HG02840 (cell line): ENCODE results near the gene EIPR1.

ENCODE experiments used
- ATAC-seq: cut with Tn5 transposase; IDR thresholded peaks from one replicate; pipeline ENCODE4 v1.9.1; 2021; ENCODE audit warnings: mild to moderate bottlenecking, moderate library complexity, moderate number of reproducible peaks; ENCODE audit not compliant: unreplicated experiment, low FRiP score

Gene EIPR1

DNA sequence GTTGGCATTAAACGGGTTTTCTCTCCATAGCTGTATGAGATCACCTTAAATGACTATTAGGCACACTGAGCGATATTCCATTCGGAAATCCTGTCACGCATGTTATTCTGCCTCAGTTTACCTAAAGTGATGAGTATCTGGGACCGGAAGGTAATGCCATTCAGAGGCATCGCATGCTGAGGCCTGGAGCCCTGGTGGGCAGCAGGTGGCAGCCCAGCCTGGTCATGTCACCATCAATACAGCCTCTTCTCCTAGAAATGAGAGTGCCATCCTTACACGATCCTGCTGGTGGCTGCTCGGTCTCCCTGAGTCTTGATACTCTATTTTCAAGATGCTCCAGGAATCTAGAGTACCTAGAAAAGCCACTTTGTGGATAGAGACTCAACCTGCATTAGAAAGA, 119.8 kb downstream of the EIPR1 start:
- no peak for ATAC-seq

GRCh38 chr2:3257166-3257565, 120.5 kb downstream of the EIPR1 start:
- no peak for ATAC-seq

DNA sequence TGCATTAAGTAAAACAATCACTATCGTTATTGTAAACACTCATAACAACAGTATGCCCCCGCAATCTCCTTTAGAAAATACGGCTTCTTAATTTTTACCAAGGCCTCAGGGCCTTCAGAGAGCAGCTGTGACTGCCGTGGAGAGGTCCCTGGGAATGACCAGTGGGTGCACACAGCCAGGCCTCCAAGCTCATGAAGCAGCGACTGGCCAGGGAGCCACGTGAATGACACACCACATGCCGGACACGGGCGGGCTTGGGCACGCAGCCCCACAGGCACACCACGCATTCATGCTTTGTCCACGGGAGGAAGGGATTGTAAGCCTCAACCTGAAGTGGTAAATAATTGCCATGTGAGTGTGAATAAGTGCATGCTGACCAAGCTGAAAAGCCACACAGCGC, 121.0 kb downstream of the EIPR1 start:
- ATAC-seq = no peak

- ATAC-seq = no peak
These were observed 121.5 kb downstream of the EIPR1 start for GRCh38 chr2:3256157-3256556.

- ATAC-seq = peak; percentile 69
These were observed 123.1 kb downstream of the EIPR1 start for GRCh38 chr2:3254442-3254941.

DNA sequence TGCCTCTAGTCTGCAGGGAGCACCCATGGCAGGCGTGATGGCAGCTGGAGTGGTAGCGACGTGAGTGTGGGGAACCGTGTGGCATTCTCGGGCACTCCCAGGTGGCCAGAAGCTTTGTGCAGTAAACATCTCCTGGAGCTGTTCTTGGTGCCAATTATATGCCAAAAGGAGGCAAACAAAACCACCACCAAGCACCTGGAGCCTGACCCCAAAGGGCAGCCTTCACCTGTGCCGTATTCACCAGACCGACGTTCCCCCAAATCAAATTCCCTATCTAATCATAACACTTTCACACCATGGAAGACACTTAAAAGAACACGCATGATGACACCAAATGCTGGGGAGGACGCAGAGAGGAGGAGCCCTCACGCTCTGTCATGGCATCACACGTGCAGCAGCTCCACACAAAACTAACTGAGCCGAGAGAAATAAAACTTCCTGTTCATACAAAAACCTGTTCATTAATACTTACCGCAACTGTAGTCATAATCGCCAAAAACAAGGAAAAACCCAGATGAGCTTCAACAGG, 123.6 kb downstream of the EIPR1 start:
- peak; percentile 46 for ATAC-seq

GRCh38 chr2:3251946-3252345, 125.7 kb downstream of the EIPR1 start:
- ATAC-seq = no peak

GRCh38 chr2:3249476-3249962, 128.1 kb downstream of the EIPR1 start:
- no peak for ATAC-seq

GRCh38 chr2:3248754-3249475, 128.7 kb downstream of the EIPR1 start:
- ATAC-seq = no peak

DNA sequence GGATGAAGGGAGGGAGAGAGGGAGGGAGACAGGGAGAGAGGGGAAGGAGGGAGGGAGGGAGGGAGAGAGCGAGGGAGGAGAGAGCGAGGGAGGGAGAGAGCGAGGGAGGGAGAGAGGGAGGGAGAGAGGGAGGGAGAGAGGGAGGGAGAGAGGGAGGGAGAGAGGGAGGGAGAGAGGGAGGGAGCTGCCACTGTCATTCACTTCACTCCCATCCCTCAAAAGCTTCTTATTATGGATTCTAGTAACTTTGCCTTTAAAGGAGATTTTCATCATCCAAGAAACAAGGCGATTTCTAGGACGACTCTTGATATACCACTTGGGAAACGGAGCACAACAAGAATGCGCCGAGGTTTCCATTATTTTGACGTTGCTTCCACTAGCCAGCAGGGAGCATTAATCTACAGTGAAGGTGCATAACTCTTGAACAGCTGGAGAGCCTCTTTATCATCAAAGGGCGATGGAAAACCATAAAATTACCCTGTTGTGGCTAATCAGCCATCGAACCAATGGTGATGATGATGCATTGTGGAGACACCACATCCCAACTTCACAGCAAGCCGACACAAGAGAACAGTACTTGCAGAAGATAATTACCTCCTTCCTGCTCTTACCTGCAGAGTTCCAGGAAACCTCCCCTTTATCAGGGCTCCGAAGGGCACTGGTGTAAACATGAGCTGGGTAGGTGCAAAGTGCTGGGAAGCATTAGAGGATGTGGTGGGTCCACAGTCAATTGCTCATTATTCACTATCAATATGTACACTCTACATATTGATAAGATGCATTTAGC, 130.5 kb downstream of the EIPR1 start:
- no peak for ATAC-seq

DNA sequence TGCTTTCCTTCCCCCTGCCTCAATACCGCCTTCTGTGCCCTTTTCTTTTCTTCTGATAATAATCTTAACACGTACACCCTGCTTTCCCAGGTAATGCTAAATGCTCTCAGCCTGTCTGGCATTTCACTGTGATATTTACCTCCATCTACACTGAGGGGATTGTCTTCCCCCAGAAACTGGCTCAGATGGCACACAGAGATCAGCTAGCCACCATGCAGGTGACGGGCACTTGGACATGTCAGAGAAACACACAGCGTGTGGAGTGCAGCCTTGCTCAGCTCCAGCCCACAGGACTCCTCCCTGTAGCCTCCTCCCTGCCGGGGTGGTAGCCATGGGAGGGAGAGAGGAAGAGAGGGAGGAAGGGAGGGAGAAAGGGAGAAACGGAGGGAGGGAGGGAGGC, 131.2 kb downstream of the EIPR1 start:
- ATAC-seq = no peak

- no peak for ATAC-seq
These were observed 133.1 kb downstream of the EIPR1 start for GRCh38 chr2:3244486-3244885.

DNA sequence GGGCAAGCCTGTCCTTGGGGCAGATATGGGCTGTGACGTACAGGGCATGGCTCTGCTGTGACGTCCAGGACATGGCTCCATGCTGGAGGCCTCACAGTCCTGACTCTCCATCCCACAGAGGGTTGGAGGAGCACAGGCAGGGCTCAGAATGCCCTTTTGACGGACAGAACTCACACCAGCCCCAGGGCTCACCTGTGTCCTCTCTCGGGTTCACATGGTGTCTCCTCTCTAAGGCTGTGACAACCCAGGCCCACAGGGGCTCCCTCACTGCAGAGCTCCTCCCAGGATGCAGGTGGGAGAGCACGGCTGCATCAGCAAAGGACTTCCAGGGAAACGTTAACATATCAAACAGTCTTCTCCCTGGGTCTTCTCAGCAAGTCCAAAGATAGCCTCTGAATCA, 133.8 kb downstream of the EIPR1 start:
- no peak for ATAC-seq

GRCh38 chr2:3242747-3243369, 134.8 kb downstream of the EIPR1 start:
- ATAC-seq = peak; percentile 73

DNA sequence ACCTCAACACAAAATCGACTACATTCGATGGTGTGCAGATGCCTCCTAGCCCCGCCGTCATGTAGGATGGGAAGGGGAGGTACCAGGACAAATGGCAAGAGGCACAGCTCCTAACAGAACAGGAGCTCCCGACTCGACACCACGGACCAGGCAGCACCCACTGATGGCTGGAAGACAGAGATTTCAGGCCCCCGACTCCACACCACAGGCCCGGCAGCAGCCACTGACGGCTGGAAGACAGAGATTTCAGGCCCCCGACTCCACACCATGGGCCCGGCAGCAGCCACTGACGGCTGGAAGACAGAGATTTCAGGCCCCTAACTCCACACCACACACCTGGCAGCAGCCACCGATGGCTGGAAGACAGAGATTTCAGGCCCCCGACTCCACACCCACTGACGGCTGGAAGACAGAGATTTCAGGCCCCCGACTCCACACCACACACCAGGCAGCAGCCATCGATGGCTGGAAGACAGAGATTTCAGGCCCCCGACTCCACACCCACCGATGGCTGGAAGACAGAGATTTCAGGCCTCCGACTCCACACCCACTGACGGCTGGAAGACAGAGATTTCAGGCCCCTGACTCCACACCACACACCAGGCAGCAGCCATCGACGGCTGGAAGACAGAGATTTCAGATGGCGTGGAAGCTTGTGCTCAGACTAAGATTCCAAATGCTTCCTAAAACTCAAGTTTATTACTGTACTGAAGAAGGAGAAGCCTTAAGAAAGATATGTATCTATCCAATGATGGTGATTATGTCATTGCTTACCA, 135.5 kb downstream of the EIPR1 start:
- peak; percentile 2 for ATAC-seq

DNA sequence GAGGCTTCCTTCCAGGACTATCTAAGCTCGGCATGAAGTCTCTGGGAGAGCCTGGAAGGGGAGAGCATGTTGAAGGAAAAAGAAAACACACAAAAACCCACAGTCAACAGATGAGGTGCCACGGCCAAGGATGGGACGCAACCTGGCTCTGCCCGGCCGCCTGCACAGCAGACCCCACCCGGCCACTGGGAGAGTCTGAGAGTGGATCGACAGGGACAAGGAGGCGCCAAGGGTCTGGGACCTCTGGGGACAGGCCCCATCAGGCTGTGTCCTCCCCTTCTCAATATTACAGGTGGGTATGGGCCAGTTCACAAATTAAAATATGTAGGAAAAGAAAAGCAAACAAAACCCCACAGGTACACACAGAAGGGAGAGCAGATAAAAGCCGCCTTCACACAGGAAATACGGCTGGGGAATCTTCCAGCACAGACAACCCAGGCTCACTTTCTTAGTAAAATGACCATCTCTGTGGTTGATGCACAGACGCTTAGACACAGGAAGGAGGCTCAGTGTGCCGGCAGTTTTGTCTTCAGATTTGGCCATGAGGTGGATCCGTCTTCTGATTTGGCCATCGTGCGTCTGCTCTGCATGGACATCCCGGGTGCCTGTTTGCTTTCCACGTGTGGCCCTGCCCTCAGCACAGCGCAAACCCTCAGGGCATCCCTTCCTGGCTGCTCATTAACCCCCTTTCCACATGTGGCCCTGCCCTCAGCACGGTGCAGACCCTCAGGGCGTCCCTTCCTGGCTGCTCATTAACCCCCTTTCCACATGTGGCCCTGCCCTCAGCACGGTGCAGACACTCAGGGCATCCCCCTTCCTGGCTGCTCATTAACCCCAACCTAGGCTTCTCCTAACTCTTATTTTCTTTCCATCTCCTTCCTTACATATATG, 138.4 kb downstream of the EIPR1 start:
- ATAC-seq = peak; percentile 51

DNA sequence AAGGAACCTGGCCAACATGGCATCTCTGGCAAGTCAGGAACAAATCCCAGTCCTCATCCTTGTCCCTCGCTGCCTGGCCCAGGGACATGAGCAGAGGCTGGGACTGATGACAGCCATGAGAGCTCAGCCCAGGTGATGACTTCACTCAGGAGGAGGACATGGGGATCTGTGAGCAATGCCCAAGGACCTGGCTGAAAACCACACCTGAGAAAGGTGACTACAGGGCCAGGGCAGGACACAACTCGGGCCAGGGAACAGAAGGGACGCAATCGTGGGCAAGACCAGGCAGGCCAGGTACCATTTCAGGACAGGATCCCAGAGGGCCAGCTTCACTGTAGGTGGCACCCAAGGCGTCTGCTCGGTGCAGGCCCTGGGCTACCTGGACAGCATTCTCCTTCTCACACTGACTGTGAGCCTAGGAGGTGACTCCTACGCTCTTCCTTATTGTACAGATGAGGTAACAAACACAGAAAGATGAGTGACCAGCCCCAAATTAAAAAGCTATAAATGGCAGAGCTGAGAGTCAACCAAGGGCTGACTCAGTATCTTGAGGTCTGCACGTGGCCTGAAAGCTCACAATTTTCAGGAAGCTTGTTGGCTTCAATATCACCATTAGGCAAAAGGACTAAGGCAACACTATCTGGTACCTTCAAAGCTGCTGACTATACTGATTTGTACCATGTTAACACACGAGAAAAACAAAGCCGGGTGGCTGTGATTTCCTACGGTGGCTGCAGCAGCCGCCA, 141.1 kb downstream of the EIPR1 start:
- ATAC-seq = no peak

- no peak for ATAC-seq
These were observed 143.7 kb downstream of the EIPR1 start for GRCh38 chr2:3233877-3234276.
